Transverse colon (tissue), 3 donors: ENCODE results near the gene PTGFRN.

ENCODE experiments used
- CTCF ChIP-seq, 5 experiments: fragments of 200-600 bp in 3 of 5; fragments of 450-650 bp in 2 of 5; sonication (generic) in 3 of 5; IDR thresholded peaks; 1 replicate in 2 of 5; 2 replicates in 3 of 5; pipeline ENCODE4 v1.5.1; 2016 to 2017; ENCODE audit warnings: antibody characterized with exemption in 5 of 5, inconsistent platforms in 3 of 5, mild to moderate bottlenecking in 2 of 5, moderate library complexity in 1 of 5
- POLR2A ChIP-seq: fragments of 450-650 bp; IDR thresholded peaks from one replicate; pipeline ENCODE4 v1.6.1; 2016; ENCODE audit warnings: antibody characterized with exemption, mild to moderate bottlenecking, moderate library complexity

- TF ChIP-seq POLR2A: no peak
- no peak for TF ChIP-seq CTCF (IDR thresholded peaks at IDR 0.05)
Observed at GRCh38 chr1:116914667-116915066, 5.0 kb downstream of the PTGFRN start.
